Hepatocyte (in vitro differentiated cells): ENCODE results near the gene BDKRB1. TPM values are rescaled to one million over a fixed set of nuclear protein-coding genes. Genes with fewer than 3 reads are reported as not detected.
A peak's percentile ranks its signal among the peaks of the same experiment; 100 is the strongest.

Experiments
- DNase-seq: peaks from one replicate; pipeline ENCODE4 v3.0.0-alpha.2; 2016; ENCODE audit warnings: low spot score
- H2AFZ ChIP-seq: fragments of 200-600 bp; sonication (generic); 2 replicates; pipeline ENCODE4 v1.6.0; 2016; ENCODE audit warnings: antibody characterized with exemption, mild to moderate bottlenecking
- H3K27ac ChIP-seq: fragments of 200-600 bp; sonication (generic); 2 replicates; pipeline ENCODE4 v1.5.1; 2016; ENCODE audit warnings: mild to moderate bottlenecking
- H3K27me3 ChIP-seq: fragments of 200-600 bp; sonication (generic); 2 replicates; pipeline ENCODE4 v1.6.1; 2016
- H3K36me3 ChIP-seq: fragments of 200-600 bp; sonication (generic); replicated peaks from 2 replicates; pipeline ENCODE4 v1.5.1; 2016; ENCODE audit warnings: low read depth; ENCODE audit not compliant: insufficient read depth
- H3K4me1 ChIP-seq: fragments of 200-600 bp; sonication (generic); 2 replicates; pipeline ENCODE4 v1.5.1; 2016; ENCODE audit warnings: mild to moderate bottlenecking, moderate library complexity; ENCODE audit not compliant: insufficient read depth
- H3K4me2 ChIP-seq: fragments of 200-600 bp; sonication (generic); 2 replicates; pipeline ENCODE4 v1.6.0; 2016
- H3K4me3 ChIP-seq: fragments of 200-600 bp; sonication (generic); 2 replicates; pipeline ENCODE4 v1.5.1; 2016; ENCODE audit warnings: mild to moderate bottlenecking
- H3K79me2 ChIP-seq: fragments of 200-600 bp; sonication (generic); 2 replicates; pipeline ENCODE4 v1.6.0; 2017; ENCODE audit warnings: mild to moderate bottlenecking
- H3K9me2 ChIP-seq: fragments of 200-600 bp; sonication (generic); replicated peaks from 2 replicates; pipeline ENCODE4 v1.6.0; 2017; ENCODE audit warnings: mild to moderate bottlenecking; ENCODE audit not compliant: insufficient read depth
- H3K9me3 ChIP-seq: fragments of 200-600 bp; sonication (generic); 2 replicates; pipeline ENCODE4 v1.5.1; 2016; ENCODE audit warnings: low read depth, mild to moderate bottlenecking
- H4K20me1 ChIP-seq: fragments of 200-600 bp; sonication (generic); 2 replicates; pipeline ENCODE4 v1.6.0; 2016; ENCODE audit warnings: mild to moderate bottlenecking; ENCODE audit not compliant: insufficient read depth, poor library complexity, severe bottlenecking
- EZH2 ChIP-seq: fragments of 200-600 bp; sonication (generic); IDR thresholded peaks from 2 replicates; pipeline ENCODE4 v1.6.1; 2016; ENCODE audit warnings: antibody characterized with exemption, mild to moderate bottlenecking, borderline replicate concordance
- EZH2phosphoT487 ChIP-seq: fragments of 200-600 bp; sonication (generic); IDR thresholded peaks from one replicate; pipeline ENCODE4 v1.6.1; 2018; ENCODE audit warnings: antibody characterized with exemption, mild to moderate bottlenecking, low read depth, moderate library complexity; ENCODE audit not compliant: unreplicated experiment, severe bottlenecking
- WGBS: methylation state at CpG from one replicate; pipeline ENCODE4 v1.1.6; 2016; ENCODE audit warnings: low lambda C conversion rate; ENCODE audit errors: missing lambda C conversion rate; 5-methylcytosine and 5-hydroxymethylcytosine counted together
- polyA plus RNA-seq: library from polyadenylated mRNA; unstranded; fragments of >200 nt; fragmentation: Nextera tagmentation; extraction: Ambion mirVana; gene quantifications from 2 replicates; pipeline ENCODE4 v1.2.1, GENCODE V29; 2016
- small RNA-seq: library from RNA; depleted of rRNA; stranded (forward); fragments of <200 nt; gene quantifications from one replicate; pipeline ENCODE3, GENCODE V24; 2014
- total RNA-seq: library from RNA; depleted of rRNA; stranded (reverse); fragments of >200 nt; gene quantifications from 2 replicates; pipeline ENCODE4 v1.2.3, GENCODE V29; 2014
- TF ChIP-seq, protein P1 (sequence below): fragments of 200-600 bp; sonication (generic); IDR thresholded peaks from 2 replicates; pipeline ENCODE4 v1.5.1; 2016; ENCODE audit warnings: antibody characterized with exemption, mild to moderate bottlenecking; ENCODE audit not compliant: poor library complexity

The BDKRB1 gene
- total and polyA plus RNA-seq, 2 experiments from 2014 or later, result 11.9 to 33.0 TPM

DNA sequence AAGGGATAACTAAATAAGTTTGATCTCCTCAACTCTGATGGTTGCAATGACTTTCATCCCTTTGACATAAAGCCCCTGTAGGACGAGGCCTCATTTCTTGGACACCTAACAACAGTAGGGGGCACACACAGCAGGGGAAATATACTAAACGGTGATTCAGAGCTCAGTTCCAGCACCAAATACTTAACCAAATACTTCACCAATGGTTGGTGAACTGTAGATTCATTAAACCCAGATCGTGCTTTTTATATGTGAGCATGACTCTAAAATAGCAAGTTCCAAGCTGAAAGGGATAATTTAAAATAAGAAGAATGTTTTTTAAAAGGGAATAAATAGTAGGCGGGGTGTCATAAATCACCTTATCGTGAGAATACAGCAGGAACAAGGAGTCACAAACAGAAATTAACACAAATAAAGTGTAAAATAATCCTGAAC, 53.9 kb downstream of the BDKRB1 start:
- H3K4me3 ChIP-seq, result no peak overlapping the region
- H3K9me2 ChIP-seq, result no peaks in the 10 kb centered on the region
- H3K79me2 ChIP-seq, result no peaks in the 10 kb centered on the region
- peaks cover 6% of the 10 kb centered on the region for H3K36me3 ChIP-seq
- TF ChIP-seq EZH2 (no peak), EZH2phosphoT487 (no peak)
- TF ChIP-seq, protein P1, sequence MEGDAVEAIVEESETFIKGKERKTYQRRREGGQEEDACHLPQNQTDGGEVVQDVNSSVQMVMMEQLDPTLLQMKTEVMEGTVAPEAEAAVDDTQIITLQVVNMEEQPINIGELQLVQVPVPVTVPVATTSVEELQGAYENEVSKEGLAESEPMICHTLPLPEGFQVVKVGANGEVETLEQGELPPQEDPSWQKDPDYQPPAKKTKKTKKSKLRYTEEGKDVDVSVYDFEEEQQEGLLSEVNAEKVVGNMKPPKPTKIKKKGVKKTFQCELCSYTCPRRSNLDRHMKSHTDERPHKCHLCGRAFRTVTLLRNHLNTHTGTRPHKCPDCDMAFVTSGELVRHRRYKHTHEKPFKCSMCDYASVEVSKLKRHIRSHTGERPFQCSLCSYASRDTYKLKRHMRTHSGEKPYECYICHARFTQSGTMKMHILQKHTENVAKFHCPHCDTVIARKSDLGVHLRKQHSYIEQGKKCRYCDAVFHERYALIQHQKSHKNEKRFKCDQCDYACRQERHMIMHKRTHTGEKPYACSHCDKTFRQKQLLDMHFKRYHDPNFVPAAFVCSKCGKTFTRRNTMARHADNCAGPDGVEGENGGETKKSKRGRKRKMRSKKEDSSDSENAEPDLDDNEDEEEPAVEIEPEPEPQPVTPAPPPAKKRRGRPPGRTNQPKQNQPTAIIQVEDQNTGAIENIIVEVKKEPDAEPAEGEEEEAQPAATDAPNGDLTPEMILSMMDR, result peak; percentile 17
- no peaks in the 10 kb centered on the region for H3K4me1 ChIP-seq
- WGBS, result 57% methylated on average over 5 of the region's 5 CpGs
- no peak overlapping the region for H2AFZ ChIP-seq
- H3K27ac ChIP-seq, result peak overlapping the region; percentile 69
- H3K27me3 ChIP-seq, result no peaks in the 10 kb centered on the region
- peak overlapping the region; percentile 59 for H3K4me2 ChIP-seq
- H3K9me3 ChIP-seq, result no peaks in the 10 kb centered on the region
- peak; percentile 24 for DNase-seq
- no peaks in the 10 kb centered on the region for H4K20me1 ChIP-seq

DNA sequence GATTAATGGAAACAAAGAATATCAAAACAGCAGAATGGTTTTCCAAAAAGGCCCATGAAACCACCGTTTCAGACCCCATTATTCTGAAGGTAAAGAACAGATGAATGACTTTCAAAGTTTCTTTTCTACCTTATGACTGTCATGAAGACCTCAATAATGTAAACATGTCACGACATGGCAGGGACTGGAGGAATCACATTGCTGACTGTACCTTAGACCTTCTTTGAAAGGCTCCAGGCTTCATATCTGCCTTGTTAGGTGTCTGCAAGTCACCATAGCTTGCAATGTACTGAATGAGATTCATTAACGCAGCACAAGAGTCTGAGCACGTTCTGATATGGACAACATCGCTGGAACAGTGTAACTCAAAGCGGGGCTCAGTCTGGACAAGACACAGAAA, 54.9 kb downstream of the BDKRB1 start:
- no peaks in the 10 kb centered on the region for H3K9me2 ChIP-seq
- H3K27me3 ChIP-seq, result no peaks in the 10 kb centered on the region
- no peak for DNase-seq
- TF ChIP-seq EZH2phosphoT487 (no peak), EZH2 (no peak)
- TF ChIP-seq, protein P1, result no peak
- no peaks in the 10 kb centered on the region for H3K79me2 ChIP-seq
- H3K4me3 ChIP-seq, result no peak overlapping the region
- peak overlapping the region; percentile 69 for H3K27ac ChIP-seq
- no peak overlapping the region for H2AFZ ChIP-seq
- H3K4me1 ChIP-seq, result no peaks in the 10 kb centered on the region
- H3K36me3 ChIP-seq, result peaks cover 6% of the 10 kb centered on the region
- peak overlapping the region; percentile 59 for H3K4me2 ChIP-seq
- H4K20me1 ChIP-seq, result no peaks in the 10 kb centered on the region
- WGBS, result 87% methylated on average over 6 of the region's 6 CpGs
- no peaks in the 10 kb centered on the region for H3K9me3 ChIP-seq

Small RNAs within 50 kb of the gene (small RNA-seq; reads per million reads assigned to genes)
- not detected for gene CKS1BP1

Other genes with a start within 250 kb of the BDKRB1 start
- 16.3 and 17.0 TPM in 2 replicates for gene C14orf132, start 216.8 kb upstream of the BDKRB1 start, total RNA-seq
- 19.3 and 26.5 TPM in 2 replicates for gene C14orf132, start 216.8 kb upstream of the BDKRB1 start, polyA plus RNA-seq
- 4.7 and 5.9 TPM in 2 replicates for gene BDKRB2, start 51.4 kb upstream of the BDKRB1 start, total RNA-seq
- 4.4 and 5.2 TPM in 2 replicates for gene BDKRB2, start 51.4 kb upstream of the BDKRB1 start, polyA plus RNA-seq
- gene ATG2B, start 107.1 kb downstream of the BDKRB1 start, total RNA-seq, result 20.4 and 22.2 TPM in 2 replicates
- gene ATG2B, start 107.1 kb downstream of the BDKRB1 start, polyA plus RNA-seq, result 3.3 and 5.3 TPM in 2 replicates
- gene GSKIP, start 107.3 kb downstream of the BDKRB1 start, total RNA-seq, result 46.6 and 52.5 TPM in 2 replicates
- 32.6 and 34.0 TPM in 2 replicates for gene GSKIP, start 107.3 kb downstream of the BDKRB1 start, polyA plus RNA-seq
- 4.2 and 6.0 TPM in 2 replicates for gene AK7, start 135.9 kb downstream of the BDKRB1 start, total RNA-seq
- 1.6 and 2.7 TPM in 2 replicates for gene AK7, start 135.9 kb downstream of the BDKRB1 start, polyA plus RNA-seq
- 149 and 151 TPM in 2 replicates for gene PAPOLA, start 246.2 kb downstream of the BDKRB1 start, total RNA-seq
- gene PAPOLA, start 246.2 kb downstream of the BDKRB1 start, polyA plus RNA-seq, result 91.9 and 97.7 TPM in 2 replicates